ENCODE measurements around the gene COBLL1. TPM values are rescaled to one million over a fixed set of nuclear protein-coding genes. Genes with fewer than 3 reads are reported as not detected.
"Not testable (repeated sequence)": the region's sequence is repeated elsewhere in the genome, so short reads cannot be mapped to it uniquely, and the experiment has no call there.

The COBLL1 gene
- polyA plus RNA-seq, 5 donors = 14.6 to 26.4 (median 22.3) TPM

GRCh38 chr2:164789968-164790367 is 51.7 kb downstream of the COBLL1 start:
- DNase-seq = no peak

DNA sequence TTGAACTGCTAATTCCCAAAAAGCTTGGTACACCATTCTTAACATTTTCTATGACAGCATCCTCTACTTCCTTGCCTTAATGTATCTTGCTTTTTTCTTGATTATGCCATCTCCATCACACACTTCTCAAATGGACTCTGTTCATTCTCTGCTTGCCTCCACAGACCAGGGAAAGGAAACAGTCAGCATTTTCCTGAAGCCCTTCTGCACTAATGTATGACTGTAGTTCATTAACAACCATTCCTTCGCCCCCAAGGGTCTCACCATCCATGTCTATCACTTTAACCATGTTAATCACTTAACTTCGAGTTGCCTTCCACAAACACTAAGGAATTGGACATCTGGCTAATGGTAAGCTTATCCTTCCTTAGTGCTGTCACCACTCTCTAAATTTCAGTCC is 54.8 kb downstream of the COBLL1 start:
- no peak for DNase-seq

- no peak for DNase-seq
Measured at GRCh38 chr2:164785457-164785856, 56.2 kb downstream of the COBLL1 start.

- DNase-seq = no peak
Measured at GRCh38 chr2:164784376-164784775, 57.2 kb downstream of the COBLL1 start.

DNA sequence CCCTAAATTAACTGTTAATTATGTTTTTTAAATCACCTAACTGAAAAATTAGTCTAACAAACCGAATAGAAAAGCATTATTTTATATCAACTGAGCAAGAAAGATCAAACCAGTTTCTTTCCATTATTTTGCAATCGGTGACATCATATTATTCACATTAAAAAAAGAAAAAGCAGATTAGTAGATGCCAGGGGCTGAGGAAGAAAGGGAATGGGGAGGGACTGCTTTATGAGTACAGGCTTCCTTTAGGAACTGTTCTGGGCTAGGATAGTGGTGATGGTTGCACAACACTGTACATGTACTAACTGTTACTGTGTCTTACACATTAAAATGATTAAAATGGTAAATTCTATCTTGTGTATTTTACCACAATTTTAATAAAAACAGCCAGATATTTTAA is 59.3 kb downstream of the COBLL1 start:
- no peak for DNase-seq

- no peak for DNase-seq
Measured at GRCh38 chr2:164781394-164781793, 60.2 kb downstream of the COBLL1 start.

DNA sequence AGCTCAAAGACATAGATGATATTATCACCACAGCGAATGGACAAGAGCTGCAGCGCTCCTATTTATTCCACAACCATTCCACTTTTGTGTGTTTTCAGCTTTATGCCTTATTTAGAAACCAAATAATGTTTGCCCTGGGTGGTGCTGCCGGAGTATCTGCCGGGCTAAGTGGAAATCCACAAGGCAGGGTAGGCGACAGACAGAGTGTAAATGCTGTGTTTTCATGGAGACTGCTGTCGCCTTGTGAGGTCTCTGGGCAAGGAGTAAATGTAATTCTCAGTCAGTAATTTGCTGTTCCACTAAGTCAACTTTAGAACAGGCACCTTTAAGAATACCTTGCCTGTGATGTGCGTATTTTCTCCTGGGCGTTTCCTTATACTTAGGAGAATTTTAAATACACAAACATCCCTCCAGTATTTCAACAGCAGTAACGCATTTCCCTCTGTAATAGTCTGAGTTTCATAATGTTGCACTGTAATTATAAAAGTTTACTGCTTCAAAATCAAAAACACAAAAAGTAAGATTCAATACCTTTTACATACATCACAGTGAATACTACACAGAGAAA is 60.9 kb downstream of the COBLL1 start:
- no peak for DNase-seq

DNA sequence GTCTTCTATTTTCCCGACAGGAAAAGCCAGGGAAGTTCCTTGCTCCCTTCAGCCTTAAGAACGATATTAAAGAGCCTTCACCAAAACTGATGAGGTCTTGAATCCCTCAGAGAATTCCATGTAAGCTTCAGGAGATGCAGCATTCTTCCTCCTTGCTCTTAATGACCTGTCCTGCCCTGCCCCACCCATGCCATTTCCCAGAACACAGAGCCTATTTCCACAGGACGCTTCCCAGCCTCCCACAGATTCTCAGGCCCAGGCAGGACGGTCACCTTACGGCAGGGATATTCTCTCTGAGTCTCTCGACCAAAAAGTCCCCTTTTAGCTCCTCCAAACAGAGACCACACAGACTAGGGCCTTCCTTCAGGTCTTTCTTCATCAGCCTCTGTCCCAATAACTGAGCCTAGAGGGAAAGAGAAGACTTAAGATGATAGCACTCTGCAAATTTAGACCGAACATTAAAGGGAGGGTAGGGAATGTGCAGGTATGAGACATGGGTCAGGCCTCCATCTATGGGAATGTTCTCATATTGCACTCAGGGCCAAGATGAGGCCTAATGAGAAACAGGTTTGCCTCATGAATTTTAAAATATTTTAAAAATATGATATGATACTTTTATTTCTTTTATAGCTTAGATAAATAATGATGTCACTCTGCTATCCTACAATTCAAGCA is 62.1 kb downstream of the COBLL1 start:
- DNase-seq = no peak

- no peak for DNase-seq
Measured at GRCh38 chr2:164778723-164779122, 62.9 kb downstream of the COBLL1 start.

DNA sequence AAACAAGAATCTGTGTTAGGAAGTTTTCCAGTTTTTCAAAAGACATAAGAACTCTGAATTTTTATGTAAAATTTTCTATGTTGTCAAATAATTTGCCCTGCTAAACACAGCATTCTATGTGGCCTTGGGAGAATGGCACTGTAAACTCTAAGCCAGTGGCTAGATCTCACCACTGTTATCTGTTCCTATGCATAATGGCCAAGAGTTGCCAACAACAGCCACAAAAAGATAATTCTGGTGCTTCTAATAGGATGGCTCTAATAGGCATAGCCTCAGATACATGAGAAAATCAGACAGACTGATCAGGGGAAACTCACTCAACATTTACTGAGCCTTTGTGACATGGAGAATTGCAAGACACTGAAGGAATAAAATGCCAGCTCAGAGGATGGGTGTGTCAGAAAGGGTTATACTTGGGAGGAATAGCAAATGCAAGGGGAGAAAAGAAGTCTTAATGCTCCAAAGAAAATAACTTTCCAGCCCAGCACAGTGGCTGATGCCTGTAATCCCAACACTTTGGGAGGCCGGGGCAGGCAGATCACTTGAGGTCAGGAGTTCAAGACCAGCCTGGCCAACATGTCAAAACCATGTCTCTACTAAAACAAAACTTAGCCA is 63.7 kb downstream of the COBLL1 start:
- no peak for DNase-seq

GRCh38 chr2:164773635-164774034 is 68.0 kb downstream of the COBLL1 start:
- no peak for DNase-seq

GRCh38 chr2:164773091-164773490 is 68.5 kb downstream of the COBLL1 start:
- DNase-seq = no peak

- DNase-seq = no peak
Measured at GRCh38 chr2:164771897-164772296, 69.7 kb downstream of the COBLL1 start.

GRCh38 chr2:164770421-164770916 is 71.2 kb downstream of the COBLL1 start:
- DNase-seq = no peak

GRCh38 chr2:164766954-164767320 is 74.7 kb downstream of the COBLL1 start:
- no peak for DNase-seq

- no peak for DNase-seq
Measured at GRCh38 chr2:164766216-164766953, 75.2 kb downstream of the COBLL1 start.

DNA sequence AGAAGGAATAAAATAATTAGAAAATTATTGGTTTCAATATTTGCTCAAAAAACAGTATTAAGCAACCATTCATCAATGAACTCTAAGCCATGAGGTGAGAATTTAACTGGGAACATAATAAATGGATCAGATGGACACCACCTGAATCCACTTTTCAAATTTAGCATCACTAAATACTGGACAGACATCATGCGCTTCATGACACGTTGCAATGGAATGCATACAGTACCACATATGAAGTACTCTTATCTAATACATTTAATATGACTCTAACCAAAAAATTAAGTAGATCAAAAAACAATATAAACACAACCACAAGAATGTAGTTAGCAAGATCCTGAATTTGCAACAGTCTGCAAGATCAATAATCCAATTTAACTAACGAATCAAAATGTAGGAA is 76.6 kb downstream of the COBLL1 start:
- no peak for DNase-seq

DNA sequence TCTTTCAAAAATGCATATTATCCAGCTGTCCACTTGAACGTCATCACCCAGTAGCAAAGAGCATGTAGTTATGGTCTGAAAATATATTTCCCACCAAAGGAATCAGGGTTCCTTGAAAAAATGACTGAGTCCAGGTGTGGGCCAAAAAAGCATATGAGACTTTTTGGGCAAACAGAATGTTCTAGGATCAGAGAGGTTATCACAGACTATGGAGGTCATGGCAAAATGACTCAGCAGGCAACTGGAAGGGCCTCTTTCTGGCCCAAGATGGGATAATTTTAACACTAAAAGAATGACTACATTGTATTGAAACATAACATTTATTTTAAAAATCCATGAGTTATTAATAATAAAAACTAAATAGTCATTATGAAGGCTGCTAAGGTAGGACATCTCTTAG is 77.1 kb downstream of the COBLL1 start:
- no peak for DNase-seq

GRCh38 chr2:164763431-164763830 is 78.2 kb downstream of the COBLL1 start:
- DNase-seq = no peak

DNA sequence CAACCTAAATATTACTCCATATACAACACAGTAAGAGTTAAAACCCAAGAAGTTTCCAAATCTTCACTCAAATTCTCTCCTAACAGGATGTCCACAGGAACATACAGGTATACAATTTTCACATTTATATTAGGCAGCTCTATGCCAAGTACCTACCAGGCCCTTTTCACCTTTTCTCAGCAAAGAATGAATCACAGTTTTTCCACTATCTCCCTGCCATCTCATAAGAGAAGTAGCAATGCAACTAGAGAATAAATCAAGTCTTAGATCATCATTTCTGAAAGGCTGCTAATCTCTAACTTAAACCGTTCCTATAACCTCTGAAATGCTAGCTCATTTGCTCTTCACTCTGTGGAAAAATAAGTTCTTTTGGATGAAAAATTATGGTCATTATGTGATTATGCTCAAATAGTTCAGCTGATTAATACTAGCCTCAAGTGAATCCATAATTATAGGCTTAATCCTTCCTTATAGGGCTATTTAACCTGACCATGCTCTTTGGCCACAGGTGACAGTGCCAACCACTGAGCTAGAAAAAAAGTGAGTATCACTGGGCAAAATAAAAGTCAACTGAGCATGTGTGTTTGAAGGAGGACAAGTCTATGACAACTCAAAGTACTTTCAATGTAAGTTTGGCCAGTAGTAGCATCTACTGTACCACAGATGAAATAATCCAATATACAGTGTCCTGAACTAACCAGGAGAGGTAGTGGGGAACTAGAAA is 79.7 kb downstream of the COBLL1 start:
- no peak for DNase-seq

GRCh38 chr2:164761201-164761600 is 80.4 kb downstream of the COBLL1 start:
- not testable (repeated sequence) for DNase-seq

- DNase-seq = no peak
Measured at GRCh38 chr2:164760179-164760578, 81.4 kb downstream of the COBLL1 start.

All from right lung (tissue), 5 donors.